ENCODE data around the gene LCMT1.

LCMT1 gene

GRCh38 chr16:25223964-25224363 lies 112.4 kb downstream of the LCMT1 start:
- H3K4me3 ChIP-seq (ENCODE audit: extremely low read depth, insufficient read depth, low read length, poor library complexity, severe bottlenecking), result no peak overlapping the region
- 84 to 86% methylated on average over 3 to 6 of the region's 6 CpGs for WGBS, 2 experiments (ENCODE audit: insufficient coverage in 2 of 2)
- H3K36me3 ChIP-seq (ENCODE audit: control insufficient read depth, insufficient read depth, low read length), result no peaks in the 10 kb centered on the region
- H3K27ac ChIP-seq (ENCODE audit: low read depth, low read length, severe bottlenecking), result no peak overlapping the region
- no peaks in the 10 kb centered on the region for H3K4me1 ChIP-seq (ENCODE audit: control insufficient read depth, insufficient read depth, low read length, poor library complexity, severe bottlenecking)
- no peaks in the 10 kb centered on the region for H3K9me3 ChIP-seq (ENCODE audit: control insufficient read depth, low read length)

DNA sequence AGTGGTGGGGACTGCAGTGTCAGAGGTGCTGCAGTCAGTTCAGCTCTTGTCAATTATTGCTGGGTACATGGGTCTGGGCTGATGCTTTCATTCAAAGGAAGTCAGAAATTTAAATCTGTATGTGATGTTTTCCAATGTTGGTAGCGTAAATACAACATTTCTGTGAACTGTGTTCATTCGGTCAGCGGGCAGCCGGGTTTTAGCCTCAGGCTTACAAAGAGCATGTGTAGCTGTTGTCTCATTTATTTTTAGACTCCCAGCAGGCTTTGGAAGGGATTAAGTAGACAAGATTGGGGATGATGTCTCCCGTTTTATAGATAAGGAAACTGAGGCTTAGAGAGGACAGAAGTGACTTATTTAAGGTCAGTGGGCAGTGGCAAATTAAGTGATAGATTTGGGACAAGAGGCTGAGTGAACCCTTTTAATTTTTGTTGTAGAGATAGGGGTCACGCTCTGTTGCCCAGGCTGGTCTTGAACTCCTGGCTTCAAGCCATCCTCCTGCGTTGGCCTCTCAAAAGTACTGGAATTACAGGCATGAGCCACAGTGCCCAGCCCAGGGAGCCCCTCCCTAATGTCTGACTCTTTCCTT lies 113.3 kb downstream of the LCMT1 start:
- 92 to 100% methylated on average over 5 to 7 of the region's 7 CpGs for WGBS, 2 experiments (ENCODE audit: insufficient coverage in 2 of 2)
- no peaks in the 10 kb centered on the region for H3K36me3 ChIP-seq (ENCODE audit: control insufficient read depth, insufficient read depth, low read length)
- H3K27ac ChIP-seq (ENCODE audit: low read depth, low read length, severe bottlenecking), result no peak overlapping the region
- H3K4me3 ChIP-seq (ENCODE audit: extremely low read depth, insufficient read depth, low read length, poor library complexity, severe bottlenecking), result no peak overlapping the region
- H3K9me3 ChIP-seq (ENCODE audit: control insufficient read depth, low read length), result no peaks in the 10 kb centered on the region
- no peaks in the 10 kb centered on the region for H3K4me1 ChIP-seq (ENCODE audit: control insufficient read depth, insufficient read depth, low read length, poor library complexity, severe bottlenecking)

All from mesodermal cell (in vitro differentiated cells).